ENCODE measurements around the gene GCNT1.
"Not testable (repeated sequence)": the region's sequence is repeated elsewhere in the genome, so short reads cannot be mapped to it uniquely, and the experiment has no call there.

GCNT1 gene

GRCh38 chr9:76431601-76432000, 27.4 kb upstream of the GCNT1 start:
- H3K4me3 ChIP-seq (IDR thresholded peaks at IDR 0.05; ENCODE audit: insufficient read depth, low read depth, low read length), result no peak overlapping the region
- H3K4me2 ChIP-seq, result no peak overlapping the region
- H3K4me1 ChIP-seq (ENCODE audit: low read depth, poor library complexity, severe bottlenecking), result no peaks in the 10 kb centered on the region
- no peak overlapping the region for H2AFZ ChIP-seq (ENCODE audit: low read depth)
- no peaks in the 10 kb centered on the region for H3K79me2 ChIP-seq (ENCODE audit: insufficient read depth, low read depth)
- H3K36me3 ChIP-seq (ENCODE audit: insufficient read depth), result no peaks in the 10 kb centered on the region
- H3K9ac ChIP-seq, result no peak overlapping the region
- no peak overlapping the region for H3K27ac ChIP-seq
- TF ChIP-seq CTCF (conservative IDR thresholded peaks at IDR 0.05; ENCODE audit: low read depth, low read length), result no peak
- no peaks in the 10 kb centered on the region for H3K27me3 ChIP-seq (ENCODE audit: insufficient read depth, low read depth)
- H4K20me1 ChIP-seq (ENCODE audit: insufficient read depth), result no peaks in the 10 kb centered on the region

- Histone ChIP-seq H3K4me2 (no peak overlapping the region), H3K4me3 (IDR thresholded peaks at IDR 0.05; ENCODE audit: insufficient read depth, low read depth, low read length) (no peak overlapping the region), H3K27ac (no peak overlapping the region), H3K79me2 (ENCODE audit: insufficient read depth, low read depth) (no peaks in the 10 kb centered on the region), H4K20me1 (ENCODE audit: insufficient read depth) (no peaks in the 10 kb centered on the region), H3K36me3 (ENCODE audit: insufficient read depth) (no peaks in the 10 kb centered on the region), H3K4me1 (ENCODE audit: low read depth, poor library complexity, severe bottlenecking) (peaks cover 4% of the 10 kb centered on the region), H3K9ac (no peak overlapping the region), H3K27me3 (ENCODE audit: insufficient read depth, low read depth) (no peaks in the 10 kb centered on the region), H2AFZ (ENCODE audit: low read depth) (no peak overlapping the region)
- no peak for TF ChIP-seq CTCF (conservative IDR thresholded peaks at IDR 0.05; ENCODE audit: low read depth, low read length)
Measured at GRCh38 chr9:76433406-76433805, 25.6 kb upstream of the GCNT1 start.

- H2AFZ ChIP-seq (ENCODE audit: low read depth), result no peak overlapping the region
- peaks cover 8% of the 10 kb centered on the region for H3K4me1 ChIP-seq (ENCODE audit: low read depth, poor library complexity, severe bottlenecking)
- no peaks in the 10 kb centered on the region for H3K79me2 ChIP-seq (ENCODE audit: insufficient read depth, low read depth)
- H4K20me1 ChIP-seq (ENCODE audit: insufficient read depth), result no peaks in the 10 kb centered on the region
- no peak overlapping the region for H3K27ac ChIP-seq
- no peaks in the 10 kb centered on the region for H3K36me3 ChIP-seq (ENCODE audit: insufficient read depth)
- H3K4me3 ChIP-seq (IDR thresholded peaks at IDR 0.05; ENCODE audit: insufficient read depth, low read depth, low read length), result no peak overlapping the region
- no peak overlapping the region for H3K9ac ChIP-seq
- H3K27me3 ChIP-seq (ENCODE audit: insufficient read depth, low read depth), result no peaks in the 10 kb centered on the region
- TF ChIP-seq CTCF (conservative IDR thresholded peaks at IDR 0.05; ENCODE audit: low read depth, low read length), result no peak
- no peak overlapping the region for H3K4me2 ChIP-seq
Measured at GRCh38 chr9:76433836-76434235, 25.1 kb upstream of the GCNT1 start.

GRCh38 chr9:76434897-76435296, 24.1 kb upstream of the GCNT1 start:
- H3K27me3 ChIP-seq (ENCODE audit: insufficient read depth, low read depth); H2AFZ ChIP-seq (ENCODE audit: low read depth); H4K20me1 ChIP-seq (ENCODE audit: insufficient read depth); H3K27ac ChIP-seq; H3K4me2 ChIP-seq; H3K9ac ChIP-seq; H3K4me3 ChIP-seq (IDR thresholded peaks at IDR 0.05; ENCODE audit: insufficient read depth, low read depth, low read length); H3K79me2 ChIP-seq (ENCODE audit: insufficient read depth, low read depth); H3K36me3 ChIP-seq (ENCODE audit: insufficient read depth): not testable (repeated sequence)
- peaks cover 17% of the 10 kb centered on the region for H3K4me1 ChIP-seq (ENCODE audit: low read depth, poor library complexity, severe bottlenecking)

- H3K4me2 ChIP-seq; H3K27me3 ChIP-seq (ENCODE audit: insufficient read depth, low read depth); H3K4me3 ChIP-seq (IDR thresholded peaks at IDR 0.05; ENCODE audit: insufficient read depth, low read depth, low read length); H4K20me1 ChIP-seq (ENCODE audit: insufficient read depth); H3K79me2 ChIP-seq (ENCODE audit: insufficient read depth, low read depth); H3K36me3 ChIP-seq (ENCODE audit: insufficient read depth); H2AFZ ChIP-seq (ENCODE audit: low read depth); H3K9ac ChIP-seq; H3K27ac ChIP-seq: not testable (repeated sequence)
- peaks cover 24% of the 10 kb centered on the region for H3K4me1 ChIP-seq (ENCODE audit: low read depth, poor library complexity, severe bottlenecking)
Measured at GRCh38 chr9:76437017-76437699, 21.8 kb upstream of the GCNT1 start.
